WTC11 (cell line): Measurements from ENCODE around the gene RCAN1. TPM values are rescaled to one million over a fixed set of nuclear protein-coding genes. Genes with fewer than 3 reads are reported as not detected.

Experiments
- ATAC-seq: fragments of 200-7000 bp; cut with Tn5 transposase; 2 replicates; pipeline ENCODE4 v1.10.0; 2021; ENCODE audit warnings: mild to moderate bottlenecking, moderate library complexity
- CTCF ChIA-PET: fragments of 300-600 bp; sonication (Branson Sonifier 250); formaldehyde crosslinking; loops from one replicate; lab custom pipeline; 2021; ENCODE audit warnings: antibody characterized with exemption; lab: Charles Lee
- POLR2A ChIA-PET: fragments of 350-600 bp; sonication (Branson Sonifier 250); formaldehyde crosslinking; loops from one replicate; lab custom pipeline; 2021; ENCODE audit warnings: antibody characterized with exemption; lab: Charles Lee
- DNase-seq: peaks from one replicate; pipeline ENCODE4 v3.0.0; 2021; ENCODE audit warnings: low spot score
- H3K27ac Mint-ChIP-seq: 2 replicates; pipeline ENCODE4 v1.8.0; 2021; ENCODE audit warnings: mixed read lengths
- H3K27me3 Mint-ChIP-seq: 2 replicates; pipeline ENCODE4 v1.8.0; 2021; ENCODE audit warnings: low read depth, mild to moderate bottlenecking, moderate library complexity, mixed read lengths
- H3K36me3 Mint-ChIP-seq: 2 replicates; pipeline ENCODE4 v1.8.0; 2021; ENCODE audit warnings: mixed read lengths
- H3K4me1 Mint-ChIP-seq: 2 replicates; pipeline ENCODE4 v1.8.0; 2022; ENCODE audit warnings: mixed read lengths
- H3K4me3 Mint-ChIP-seq: 2 replicates; pipeline ENCODE4 v1.8.0; 2021; ENCODE audit warnings: mild to moderate bottlenecking, moderate library complexity, mixed read lengths
- H3K9me3 Mint-ChIP-seq: 2 replicates; pipeline ENCODE4 v1.8.0; 2021; ENCODE audit warnings: mixed read lengths
- ATF3 ChIP-seq: sonication (generic); formaldehyde crosslinking; conservative IDR thresholded peaks from 2 replicates; pipeline ENCODE4 v1.8.1; 2022; ENCODE audit warnings: mild to moderate bottlenecking, missing genetic modification reagents
- CREM ChIP-seq: sonication (generic); formaldehyde crosslinking; IDR thresholded peaks from 2 replicates; pipeline ENCODE4 v1.8.1; 2022; ENCODE audit warnings: mild to moderate bottlenecking, missing genetic modification reagents, moderate library complexity
- E2F1 ChIP-seq: sonication (generic); formaldehyde crosslinking; IDR thresholded peaks from 2 replicates; pipeline ENCODE4 v1.8.0; 2022; ENCODE audit warnings: mild to moderate bottlenecking, missing genetic modification reagents
- ELF4 ChIP-seq: sonication (generic); formaldehyde crosslinking; IDR thresholded peaks from 2 replicates; pipeline ENCODE4 v1.8.1; 2022; ENCODE audit warnings: low read depth, mild to moderate bottlenecking, moderate library complexity, missing genetic modification reagents
- ETV6 ChIP-seq: sonication (generic); formaldehyde crosslinking; IDR thresholded peaks from 2 replicates; pipeline ENCODE4 v1.8.1; 2022; ENCODE audit warnings: mild to moderate bottlenecking, missing genetic modification reagents
- FOXK1 ChIP-seq: sonication (generic); formaldehyde crosslinking; IDR thresholded peaks from 2 replicates; pipeline ENCODE4 v1.8.0; 2022; ENCODE audit warnings: mild to moderate bottlenecking, moderate library complexity, missing genetic modification reagents
- GRHL2 ChIP-seq: fragments of 250-450 bp; sonication (Bioruptor Pico); IDR thresholded peaks from 2 replicates; pipeline ENCODE4 v1.8.0; 2022; ENCODE audit warnings: mild to moderate bottlenecking, moderate library complexity; ENCODE audit not compliant: insufficient replicate concordance, severe bottlenecking
- IRF2 ChIP-seq: sonication (generic); formaldehyde crosslinking; IDR thresholded peaks from 2 replicates; pipeline ENCODE4 v1.8.0; 2022; ENCODE audit warnings: low read depth, missing genetic modification reagents, borderline replicate concordance
- NR1H2 ChIP-seq: sonication (generic); formaldehyde crosslinking; IDR thresholded peaks from 2 replicates; pipeline ENCODE4 v1.9.0; 2021; ENCODE audit warnings: mild to moderate bottlenecking, moderate library complexity, missing genetic modification reagents
- NR2C2 ChIP-seq: sonication (generic); formaldehyde crosslinking; IDR thresholded peaks from 2 replicates; pipeline ENCODE4 v1.8.0; 2022; ENCODE audit warnings: mild to moderate bottlenecking, missing genetic modification reagents
- ZMAT4 ChIP-seq: fragments of 250-450 bp; sonication (Bioruptor Pico); IDR thresholded peaks from 2 replicates; pipeline ENCODE4 v1.9.0; 2021; ENCODE audit warnings: mild to moderate bottlenecking
- ZNF121 ChIP-seq: sonication (generic); formaldehyde crosslinking; IDR thresholded peaks from 2 replicates; pipeline ENCODE4 v1.8.0; 2023; ENCODE audit warnings: missing genetic modification reagents
- ZNF138 ChIP-seq: sonication (generic); formaldehyde crosslinking; conservative IDR thresholded peaks from 2 replicates; pipeline ENCODE4 v1.8.1; 2022; ENCODE audit warnings: mild to moderate bottlenecking, moderate library complexity, missing genetic modification reagents
- ZNF232 ChIP-seq: sonication (generic); formaldehyde crosslinking; IDR thresholded peaks from 2 replicates; pipeline ENCODE4 v1.8.0; 2022; ENCODE audit warnings: mild to moderate bottlenecking, missing genetic modification reagents
- ZNF317 ChIP-seq: sonication (generic); formaldehyde crosslinking; IDR thresholded peaks from 2 replicates; pipeline ENCODE4 v1.8.1; 2023; ENCODE audit warnings: low read depth, mild to moderate bottlenecking, moderate library complexity, missing genetic modification reagents, borderline replicate concordance
- ZNF396 ChIP-seq: fragments of 250-450 bp; sonication (Bioruptor Pico); IDR thresholded peaks from 2 replicates; pipeline ENCODE4 v1.8.0; 2021; ENCODE audit warnings: mild to moderate bottlenecking, moderate library complexity, borderline replicate concordance
- total RNA-seq: library from RNA; stranded (reverse); gene quantifications from 3 replicates; pipeline ENCODE4 v1.2.3, GENCODE V29; 2021
- TF ChIP-seq, protein P1 (sequence below): fragments of 250-450 bp; sonication (Bioruptor Pico); IDR thresholded peaks from 2 replicates; pipeline ENCODE4 v1.8.0; 2021; ENCODE audit warnings: mild to moderate bottlenecking
- TF ChIP-seq, protein P2 (sequence below): sonication (generic); formaldehyde crosslinking; IDR thresholded peaks from 2 replicates; pipeline ENCODE4 v1.8.1; 2023; ENCODE audit warnings: mild to moderate bottlenecking, missing genetic modification reagents
- TF ChIP-seq, protein P3 (sequence below): fragments of 250-450 bp; sonication (Bioruptor Pico); IDR thresholded peaks from 2 replicates; pipeline ENCODE4 v2.1.2; 2022; ENCODE audit warnings: mild to moderate bottlenecking, moderate library complexity
- TF ChIP-seq, protein P4 (sequence below): sonication (generic); formaldehyde crosslinking; IDR thresholded peaks from 2 replicates; pipeline ENCODE4 v1.8.1; 2022; ENCODE audit warnings: mild to moderate bottlenecking, moderate library complexity, missing genetic modification reagents

Gene RCAN1
- total RNA-seq, 1 experiment from 2014 or later = 5.9 TPM

- Mint-ChIP-seq H3K36me3 (peaks cover 3% of the 10 kb centered on the region), H3K4me1 (peaks cover 8% of the 10 kb centered on the region; the same call in 1 of the 2 replicates), H3K27ac (no peak overlapping the region), H3K27me3 (no peaks in the 10 kb centered on the region), H3K4me3 (no peak overlapping the region), H3K9me3 (peaks cover 11% of the 10 kb centered on the region)
- ChIA-PET POLR2A (no interaction called here), CTCF (interaction anchor here (1.9 to 2.1 kb wide), 2 partner anchors 28 to 57 kb away, joined by 5 to 9 read pairs; no protein-coding TSS in a partner anchor)
- ATAC-seq (no peak), DNase-seq (no peak)
- no peak for TF ChIP-seq ZMAT4 (CRISPR knock-in tag)
- TF ChIP-seq FOXK1 (CRISPR knock-in tag) = no peak
- no peak for TF ChIP-seq ETV6 (CRISPR knock-in tag)
- no peak for TF ChIP-seq ZNF396
- TF ChIP-seq, protein P1, sequence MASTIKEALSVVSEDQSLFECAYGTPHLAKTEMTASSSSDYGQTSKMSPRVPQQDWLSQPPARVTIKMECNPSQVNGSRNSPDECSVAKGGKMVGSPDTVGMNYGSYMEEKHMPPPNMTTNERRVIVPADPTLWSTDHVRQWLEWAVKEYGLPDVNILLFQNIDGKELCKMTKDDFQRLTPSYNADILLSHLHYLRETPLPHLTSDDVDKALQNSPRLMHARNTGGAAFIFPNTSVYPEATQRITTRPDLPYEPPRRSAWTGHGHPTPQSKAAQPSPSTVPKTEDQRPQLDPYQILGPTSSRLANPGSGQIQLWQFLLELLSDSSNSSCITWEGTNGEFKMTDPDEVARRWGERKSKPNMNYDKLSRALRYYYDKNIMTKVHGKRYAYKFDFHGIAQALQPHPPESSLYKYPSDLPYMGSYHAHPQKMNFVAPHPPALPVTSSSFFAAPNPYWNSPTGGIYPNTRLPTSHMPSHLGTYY (CRISPR knock-in tag) = no peak
- no peak for TF ChIP-seq ZNF121 (CRISPR knock-in tag)
- TF ChIP-seq ATF3 (CRISPR knock-in tag) = no peak
- TF ChIP-seq, protein P2, sequence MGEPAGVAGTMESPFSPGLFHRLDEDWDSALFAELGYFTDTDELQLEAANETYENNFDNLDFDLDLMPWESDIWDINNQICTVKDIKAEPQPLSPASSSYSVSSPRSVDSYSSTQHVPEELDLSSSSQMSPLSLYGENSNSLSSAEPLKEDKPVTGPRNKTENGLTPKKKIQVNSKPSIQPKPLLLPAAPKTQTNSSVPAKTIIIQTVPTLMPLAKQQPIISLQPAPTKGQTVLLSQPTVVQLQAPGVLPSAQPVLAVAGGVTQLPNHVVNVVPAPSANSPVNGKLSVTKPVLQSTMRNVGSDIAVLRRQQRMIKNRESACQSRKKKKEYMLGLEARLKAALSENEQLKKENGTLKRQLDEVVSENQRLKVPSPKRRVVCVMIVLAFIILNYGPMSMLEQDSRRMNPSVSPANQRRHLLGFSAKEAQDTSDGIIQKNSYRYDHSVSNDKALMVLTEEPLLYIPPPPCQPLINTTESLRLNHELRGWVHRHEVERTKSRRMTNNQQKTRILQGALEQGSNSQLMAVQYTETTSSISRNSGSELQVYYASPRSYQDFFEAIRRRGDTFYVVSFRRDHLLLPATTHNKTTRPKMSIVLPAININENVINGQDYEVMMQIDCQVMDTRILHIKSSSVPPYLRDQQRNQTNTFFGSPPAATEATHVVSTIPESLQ = no peak
- no peak for TF ChIP-seq CREM (CRISPR knock-in tag)
- no peak for TF ChIP-seq ZNF232
- no peak for TF ChIP-seq ZNF317
- TF ChIP-seq, protein P3, sequence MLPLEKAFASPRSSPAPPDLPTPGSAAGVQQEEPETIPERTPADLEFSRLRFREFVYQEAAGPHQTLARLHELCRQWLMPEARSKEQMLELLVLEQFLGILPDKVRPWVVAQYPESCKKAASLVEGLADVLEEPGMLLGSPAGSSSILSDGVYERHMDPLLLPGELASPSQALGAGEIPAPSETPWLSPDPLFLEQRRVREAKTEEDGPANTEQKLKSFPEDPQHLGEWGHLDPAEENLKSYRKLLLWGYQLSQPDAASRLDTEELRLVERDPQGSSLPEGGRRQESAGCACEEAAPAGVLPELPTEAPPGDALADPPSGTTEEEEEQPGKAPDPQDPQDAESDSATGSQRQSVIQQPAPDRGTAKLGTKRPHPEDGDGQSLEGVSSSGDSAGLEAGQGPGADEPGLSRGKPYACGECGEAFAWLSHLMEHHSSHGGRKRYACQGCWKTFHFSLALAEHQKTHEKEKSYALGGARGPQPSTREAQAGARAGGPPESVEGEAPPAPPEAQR (CRISPR knock-in tag) = no peak
- TF ChIP-seq ZNF138 (CRISPR knock-in tag) = no peak
- TF ChIP-seq ELF4 (CRISPR knock-in tag) = no peak
- TF ChIP-seq GRHL2 (CRISPR knock-in tag) = no peak
Observed at GRCh38 chr21:34574601-34575529, 40.0 kb downstream of the RCAN1 start.

- Mint-ChIP-seq H3K36me3 (peaks cover 3% of the 10 kb centered on the region), H3K4me1 (0 out of 2 replicates have a peak, but pooled peaks cover 3% of the 10 kb centered on the region), H3K27me3 (no peaks in the 10 kb centered on the region), H3K27ac (no peak overlapping the region), H3K9me3 (peaks cover 11% of the 10 kb centered on the region), H3K4me3 (no peak overlapping the region)
- no peak for TF ChIP-seq IRF2
- DNase-seq (no peak), ATAC-seq (no peak)
- POLR2A ChIA-PET = no interaction called here
- CTCF ChIA-PET = no interaction called here
Observed at GRCh38 chr21:34571994-34572393, 42.9 kb downstream of the RCAN1 start.

DNA sequence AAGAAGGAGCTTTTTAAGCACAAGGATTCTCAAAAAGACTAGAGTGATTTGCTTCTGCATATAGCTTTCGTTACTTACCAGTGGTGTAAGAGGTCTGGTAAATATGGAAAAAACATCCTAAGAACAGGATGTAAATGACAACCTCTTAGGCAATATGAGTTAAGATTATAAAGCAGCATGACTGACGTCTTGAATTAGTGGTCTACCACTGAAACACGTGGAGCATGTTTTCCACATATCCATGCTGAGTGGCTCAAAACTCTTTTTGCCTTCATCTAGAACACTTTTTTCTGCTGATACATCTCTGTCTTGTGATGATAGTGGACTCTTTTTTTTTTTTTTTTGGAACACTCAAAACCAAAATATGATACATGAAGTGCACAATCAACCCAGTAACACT is 44.6 kb downstream of the RCAN1 start:
- Mint-ChIP-seq H3K4me3 (no peak overlapping the region), H3K27ac (no peak overlapping the region)
- TF ChIP-seq NR1H2 (CRISPR knock-in tag) (no peak), E2F1 (CRISPR knock-in tag) (no peak), CREM (CRISPR knock-in tag) (no peak), NR2C2 (CRISPR knock-in tag) (no peak)
- TF ChIP-seq, protein P4, sequence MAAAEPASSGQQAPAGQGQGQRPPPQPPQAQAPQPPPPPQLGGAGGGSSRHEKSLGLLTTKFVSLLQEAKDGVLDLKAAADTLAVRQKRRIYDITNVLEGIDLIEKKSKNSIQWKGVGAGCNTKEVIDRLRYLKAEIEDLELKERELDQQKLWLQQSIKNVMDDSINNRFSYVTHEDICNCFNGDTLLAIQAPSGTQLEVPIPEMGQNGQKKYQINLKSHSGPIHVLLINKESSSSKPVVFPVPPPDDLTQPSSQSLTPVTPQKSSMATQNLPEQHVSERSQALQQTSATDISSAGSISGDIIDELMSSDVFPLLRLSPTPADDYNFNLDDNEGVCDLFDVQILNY (CRISPR knock-in tag) = no peak

More for the DNA sequence above, 44.6 kb downstream of the RCAN1 start:
- Mint-ChIP-seq H3K4me1 (0 out of 2 replicates have a peak, but pooled peaks cover 3% of the 10 kb centered on the region), H3K9me3 (peaks cover 11% of the 10 kb centered on the region), H3K27me3 (no peaks in the 10 kb centered on the region), H3K36me3 (peaks cover 3% of the 10 kb centered on the region)
- no peak for ATAC-seq
- POLR2A ChIA-PET = no interaction called here
- DNase-seq = no peak
- CTCF ChIA-PET = interaction anchor here (1.7 kb wide), 1 partner anchor 53 kb away, joined by 5 read pairs; no protein-coding TSS in a partner anchor
